Suprapubic skin (tissue), 4 donors: ENCODE data around the gene CTU2.

Experiments used
- POLR2A ChIP-seq, 2 donors: fragments of 450-650 bp; IDR thresholded peaks; one replicate each; pipeline ENCODE4 v1.6.1; 2017; ENCODE audit warnings: antibody characterized with exemption in 2 of 2, mild to moderate bottlenecking in 2 of 2, moderate library complexity in 2 of 2
- POLR2AphosphoS5 ChIP-seq, 3 donors: sonication (generic); formaldehyde crosslinking; IDR thresholded peaks; one replicate each; pipeline ENCODE4 v1.6.1; 2017; ENCODE audit warnings: antibody characterized with exemption in 3 of 3
- TF ChIP-seq, protein P1 (sequence below), 2 donors: fragments of 200-600 bp in 1 of 2; fragments of 450-650 bp in 1 of 2; sonication (generic) in 1 of 2; IDR thresholded peaks; one replicate each; pipeline ENCODE4 v1.5.1; 2016 to 2019; ENCODE audit warnings: antibody characterized with exemption in 2 of 2, mild to moderate bottlenecking in 1 of 2, moderate library complexity in 1 of 2

DNA sequence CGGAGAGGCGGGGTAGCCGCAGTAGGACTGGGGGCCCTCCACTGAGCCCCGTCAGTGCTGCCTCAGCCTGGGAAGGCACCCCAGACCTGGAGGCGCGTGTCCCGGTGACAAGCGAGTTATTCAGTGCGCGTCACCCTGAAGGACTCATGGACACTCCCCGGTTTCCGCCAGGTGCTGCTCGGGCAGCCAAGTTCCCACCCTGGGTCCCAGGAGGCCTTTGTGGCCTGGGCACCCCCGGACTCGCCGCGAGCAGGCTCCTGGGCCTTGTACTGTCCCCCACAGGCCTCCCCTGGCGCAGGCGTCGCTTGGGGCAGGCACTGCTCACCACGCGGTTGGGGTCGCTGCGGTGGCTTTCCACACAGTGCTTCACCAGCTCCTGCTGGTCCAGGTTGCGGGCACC is 7.7 kb upstream of the CTU2 start:
- TF ChIP-seq, protein P1, sequence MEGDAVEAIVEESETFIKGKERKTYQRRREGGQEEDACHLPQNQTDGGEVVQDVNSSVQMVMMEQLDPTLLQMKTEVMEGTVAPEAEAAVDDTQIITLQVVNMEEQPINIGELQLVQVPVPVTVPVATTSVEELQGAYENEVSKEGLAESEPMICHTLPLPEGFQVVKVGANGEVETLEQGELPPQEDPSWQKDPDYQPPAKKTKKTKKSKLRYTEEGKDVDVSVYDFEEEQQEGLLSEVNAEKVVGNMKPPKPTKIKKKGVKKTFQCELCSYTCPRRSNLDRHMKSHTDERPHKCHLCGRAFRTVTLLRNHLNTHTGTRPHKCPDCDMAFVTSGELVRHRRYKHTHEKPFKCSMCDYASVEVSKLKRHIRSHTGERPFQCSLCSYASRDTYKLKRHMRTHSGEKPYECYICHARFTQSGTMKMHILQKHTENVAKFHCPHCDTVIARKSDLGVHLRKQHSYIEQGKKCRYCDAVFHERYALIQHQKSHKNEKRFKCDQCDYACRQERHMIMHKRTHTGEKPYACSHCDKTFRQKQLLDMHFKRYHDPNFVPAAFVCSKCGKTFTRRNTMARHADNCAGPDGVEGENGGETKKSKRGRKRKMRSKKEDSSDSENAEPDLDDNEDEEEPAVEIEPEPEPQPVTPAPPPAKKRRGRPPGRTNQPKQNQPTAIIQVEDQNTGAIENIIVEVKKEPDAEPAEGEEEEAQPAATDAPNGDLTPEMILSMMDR (IDR thresholded peaks at IDR 0.05), result no peak
- TF ChIP-seq POLR2A (IDR thresholded peaks at IDR 0.05) (no peak), POLR2AphosphoS5 (IDR thresholded peaks at IDR 0.05) (no peak)
